Stomach (tissue), 9 donors: ENCODE results near the gene SYT4. TPM values are rescaled to one million over a fixed set of nuclear protein-coding genes. Genes with fewer than 3 reads are reported as not detected.

Source experiments
- DNase-seq, 2 donors: peaks; one replicate each; pipeline versions ENCODE4 v3.0.0 to v3.0.0-alpha.2; 2013 to 2019
- H3K27ac ChIP-seq, 5 donors: fragments of 200-600 bp in 4 of 5; sonication (generic) in 4 of 5; one replicate each; pipeline ENCODE4 v1.5.1; 2013 to 2019; ENCODE audit warnings: mild to moderate bottlenecking in 1 of 5, moderate library complexity in 1 of 5
- H3K27me3 ChIP-seq, 3 donors: fragments of 200-600 bp; sonication (generic); one replicate each; pipeline ENCODE4 v1.5.1; 2017 to 2019; ENCODE audit warnings: mixed run types in 1 of 3
- H3K36me3 ChIP-seq, 4 donors: fragments of 200-600 bp; sonication (generic); 1 replicate in 3 of 4; 2 replicates in 1 of 4; pipeline ENCODE4 v1.5.1; 2016 to 2019
- H3K4me1 ChIP-seq, 4 donors: fragments of 200-600 bp; sonication (generic); one replicate each; pipeline ENCODE4 v1.5.1; 2016 to 2019
- H3K4me3 ChIP-seq, 4 donors: fragments of 200-600 bp; sonication (generic) in 3 of 4; one replicate each; pipeline ENCODE4 v1.5.1; 2016 to 2019; ENCODE audit warnings: mild to moderate bottlenecking in 1 of 4
- H3K9me3 ChIP-seq, 4 donors: fragments of 200-600 bp; sonication (generic); one replicate each; pipeline ENCODE4 v1.5.1; 2016 to 2019
- CTCF ChIP-seq, 7 experiments: fragments of 450-650 bp in 4 of 7; fragments of 200-600 bp in 3 of 7; sonication (generic) in 3 of 7; IDR thresholded peaks; one replicate each; pipeline ENCODE4 v1.5.1; 2016 to 2019; ENCODE audit warnings: antibody characterized with exemption in 7 of 7, control low read depth in 2 of 7, mild to moderate bottlenecking in 1 of 7
- EP300 ChIP-seq: sonication (generic); formaldehyde crosslinking; IDR thresholded peaks from one replicate; pipeline ENCODE4 v1.6.1; 2017; ENCODE audit warnings: antibody characterized with exemption
- POLR2A ChIP-seq, 4 donors: fragments of 450-650 bp; IDR thresholded peaks; one replicate each; pipeline ENCODE4 v1.6.1; 2016; ENCODE audit warnings: antibody characterized with exemption in 4 of 4, control low read depth in 2 of 4, mild to moderate bottlenecking in 1 of 4, moderate library complexity in 1 of 4
- POLR2AphosphoS5 ChIP-seq, 3 donors: sonication (generic); formaldehyde crosslinking; IDR thresholded peaks; one replicate each; pipeline ENCODE4 v1.6.1; 2016; ENCODE audit warnings: antibody characterized with exemption in 3 of 3
- WGBS, 5 donors: extraction: QIAGEN DNeasy Blood & Tissue Kit in 3 of 5; methylation state at CpG; one replicate each; pipeline versions ENCODE4 v1.1.5 to v1.1.7; 2013 to 2018; 5-methylcytosine and 5-hydroxymethylcytosine counted together
- intact Hi-C: fragments of 100-400 bp; cut with DNase I; formaldehyde crosslinking; loops from one replicate; pipeline ENCODE4 v1.15.1; 2023; ENCODE audit warnings: low total_unique reads
- polyA plus RNA-seq, 3 donors: library from polyadenylated mRNA; stranded (reverse); fragments of 200-250 nt; gene quantifications; one replicate each; pipeline ENCODE4 v1.2.3, GENCODE V29; 2013
- total RNA-seq, 5 donors: library from RNA; depleted of rRNA; stranded (reverse); fragments of >200 nt; gene quantifications; one replicate each; pipeline versions ENCODE4 v1.1.0 to v1.2.3, GENCODE V29; 2014 to 2016
- donor health status: healthy with polysubstance abuse.
- donor health status: Bipolar disorder and iron deficiency.
- donor health status: healthy.

Gene SYT4
- total and polyA plus RNA-seq, 8 donors: 0.19 to 11.6 (median 3.5) TPM; not detected in 1

DNA sequence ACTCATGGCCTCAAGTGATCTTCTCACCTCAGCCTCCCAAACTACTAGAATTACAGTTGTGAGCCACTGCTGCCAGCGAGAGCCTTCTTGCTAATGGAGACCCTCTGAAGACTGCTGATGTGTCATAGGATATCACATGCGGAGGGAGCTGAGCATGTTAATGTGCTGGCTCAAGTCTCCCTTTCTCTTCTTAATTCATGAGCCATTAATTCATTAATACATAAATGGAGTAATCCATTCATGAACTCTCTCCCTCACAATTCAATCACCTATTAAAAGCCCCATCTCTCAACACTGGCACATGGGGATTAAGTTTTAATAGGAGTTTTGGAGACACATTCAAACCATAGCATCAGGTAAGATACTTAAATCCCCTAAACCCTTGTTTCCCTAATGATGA lies 54.8 kb downstream of the SYT4 start:
- no peak overlapping the region for H3K4me3 ChIP-seq
- TF ChIP-seq CTCF (IDR thresholded peaks at IDR 0.05): no peak
- TF ChIP-seq EP300: no peak
- TF ChIP-seq POLR2AphosphoS5 (IDR thresholded peaks at IDR 0.05): no peak
- TF ChIP-seq POLR2A (IDR thresholded peaks at IDR 0.05): no peak
- no peaks in the 10 kb centered on the region for H3K4me1 ChIP-seq
- H3K9me3 ChIP-seq: no peaks in the 10 kb centered on the region
- no peak for DNase-seq
- no peak overlapping the region for H3K27ac ChIP-seq
- intact Hi-C loops: no loop called here
- H3K36me3 ChIP-seq: no peaks in the 10 kb centered on the region
- H3K27me3 ChIP-seq: no peaks in the 10 kb centered on the region
- WGBS, 5 donors: 87 to 92% (median 92%) methylated on average over 2 of the region's 2 CpGs

GRCh38 chr18:43220691-43221090 lies 56.6 kb downstream of the SYT4 start:
- Histone ChIP-seq H3K9me3 (no peaks in the 10 kb centered on the region), H3K27ac (no peak overlapping the region), H3K4me1 (no peaks in the 10 kb centered on the region), H3K36me3 (no peaks in the 10 kb centered on the region), H3K4me3 (no peak overlapping the region), H3K27me3 (no peaks in the 10 kb centered on the region)
- TF ChIP-seq POLR2A (IDR thresholded peaks at IDR 0.05) (no peak), EP300 (no peak)
- DNase-seq: no peak
- intact Hi-C loops: no loop called here

Other genes with a start within 250 kb of the SYT4 start
- gene RIT2, start 161.8 kb downstream of the SYT4 start, total RNA-seq: not detected
- gene RIT2, start 161.8 kb downstream of the SYT4 start, polyA plus RNA-seq: not detected